ENCODE measurements around the gene MRGPRX2. TPM values are rescaled to one million over a fixed set of nuclear protein-coding genes. Genes with fewer than 3 reads are reported as not detected.

Gene MRGPRX2
- total and polyA plus RNA-seq, 2 donors (not counting 3 experiments of a cell fraction or from before 2014, with no cell fraction given): not detected

DNA sequence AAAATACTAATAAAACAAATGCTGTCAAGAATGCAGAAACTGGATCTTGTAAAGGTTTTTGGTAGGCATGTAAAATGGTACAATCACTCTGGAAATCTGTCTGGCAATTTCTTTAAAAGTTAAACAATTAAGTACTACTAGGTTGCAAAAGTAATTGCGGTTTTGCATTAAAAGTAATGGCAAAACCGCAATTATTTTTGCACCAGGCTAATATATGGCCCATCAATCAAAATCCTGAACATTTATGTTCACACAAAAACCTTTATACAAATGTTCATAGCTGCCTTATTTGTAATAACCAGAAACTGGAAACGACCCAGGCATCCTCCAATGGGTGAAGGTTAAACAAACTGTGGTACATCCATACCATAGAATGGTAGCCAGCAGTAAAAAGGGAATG is 31.8 kb upstream of the MRGPRX2 start:
- intact Hi-C loops (cut with micrococcal nuclease) (no loop called here), dilution Hi-C loops (cut with MboI; ENCODE audit: extremely low pct_ligation_motif_present, low sequenced_read_pairs) (no loop called here)
- Histone ChIP-seq H3K9me3 (replicated peaks; ENCODE audit: control insufficient read depth, insufficient read depth, low read length) (no peaks in the 10 kb centered on the region), H3K27ac (ENCODE audit: insufficient read depth, low read depth, low read length) (no peak overlapping the region), H2AFZ (ENCODE audit: low read depth, low read length) (no peak overlapping the region), H3K79me2 (ENCODE audit: control insufficient read depth, insufficient read depth, low read length) (no peaks in the 10 kb centered on the region), H4K20me1 (replicated peaks; ENCODE audit: control insufficient read depth, extremely low read depth, insufficient read depth, low read length) (no peaks in the 10 kb centered on the region), H3K4me1 (ENCODE audit: control insufficient read depth, extremely low read depth, insufficient read depth, low read length) (peaks cover 42% of the 10 kb centered on the region), H3K27me3 (ENCODE audit: control insufficient read depth in 2 of 2, insufficient read depth in 2 of 2, low read length in 2 of 2) (no peaks in the 10 kb centered on the region), H3K4me2 (ENCODE audit: insufficient read depth, low read length) (no peak overlapping the region), H3K9ac (replicated peaks; ENCODE audit: extremely low read depth, insufficient read depth, low read length) (no peak overlapping the region), H3K36me3 (ENCODE audit: control insufficient read depth in 2 of 2, extremely low read depth in 1 of 2, insufficient read depth in 2 of 2, low read length in 2 of 2) (no peaks in the 10 kb centered on the region), H3K9me1 (replicated peaks; ENCODE audit: control insufficient read depth, extremely low read depth, insufficient read depth, low read length) (no peaks in the 10 kb centered on the region), H3K4me3 (replicated peaks in 1 of 3; ENCODE audit: insufficient read depth in 1 of 3, low read depth in 1 of 3, low read length in 3 of 3) (no peak overlapping the region)
- no peak for FAIRE-seq
- CTCF ChIA-PET: interaction anchor here (1.3 to 1.5 kb wide), 2 partner anchors 15 kb away, joined by 6 to 9 read pairs; no protein-coding TSS in a partner anchor
- TF ChIP-seq POLR2A (IDR thresholded peaks at IDR 0.05; ENCODE audit: low read depth, low read length): no peak
- no peak for TF ChIP-seq MYC (IDR thresholded peaks at IDR 0.05; ENCODE audit: low read depth, low read length)
- TF ChIP-seq EZH2 (IDR thresholded peaks at IDR 0.05; ENCODE audit: borderline replicate concordance, low read depth, low read length, severe bottlenecking): no peak
- TF ChIP-seq POLR2AphosphoS5 (IDR thresholded peaks at IDR 0.05; ENCODE audit: insufficient read depth, low read depth, low read length): no peak
- no peak for TF ChIP-seq GATA2 (IDR thresholded peaks at IDR 0.05; ENCODE audit: insufficient read depth, insufficient read length, low read depth, low read length)
- TF ChIP-seq, protein P1, sequence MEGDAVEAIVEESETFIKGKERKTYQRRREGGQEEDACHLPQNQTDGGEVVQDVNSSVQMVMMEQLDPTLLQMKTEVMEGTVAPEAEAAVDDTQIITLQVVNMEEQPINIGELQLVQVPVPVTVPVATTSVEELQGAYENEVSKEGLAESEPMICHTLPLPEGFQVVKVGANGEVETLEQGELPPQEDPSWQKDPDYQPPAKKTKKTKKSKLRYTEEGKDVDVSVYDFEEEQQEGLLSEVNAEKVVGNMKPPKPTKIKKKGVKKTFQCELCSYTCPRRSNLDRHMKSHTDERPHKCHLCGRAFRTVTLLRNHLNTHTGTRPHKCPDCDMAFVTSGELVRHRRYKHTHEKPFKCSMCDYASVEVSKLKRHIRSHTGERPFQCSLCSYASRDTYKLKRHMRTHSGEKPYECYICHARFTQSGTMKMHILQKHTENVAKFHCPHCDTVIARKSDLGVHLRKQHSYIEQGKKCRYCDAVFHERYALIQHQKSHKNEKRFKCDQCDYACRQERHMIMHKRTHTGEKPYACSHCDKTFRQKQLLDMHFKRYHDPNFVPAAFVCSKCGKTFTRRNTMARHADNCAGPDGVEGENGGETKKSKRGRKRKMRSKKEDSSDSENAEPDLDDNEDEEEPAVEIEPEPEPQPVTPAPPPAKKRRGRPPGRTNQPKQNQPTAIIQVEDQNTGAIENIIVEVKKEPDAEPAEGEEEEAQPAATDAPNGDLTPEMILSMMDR (IDR thresholded peaks at IDR 0.05; ENCODE audit: extremely low read depth in 1 of 2, insufficient read depth in 1 of 2, low read depth in 1 of 2, low read length in 2 of 2): no peak
- TF ChIP-seq JUN (IDR thresholded peaks at IDR 0.05; ENCODE audit: borderline replicate concordance, insufficient read depth, insufficient read length, low read depth): no peak
- no peak for TF ChIP-seq FOS (IDR thresholded peaks at IDR 0.05; ENCODE audit: borderline replicate concordance, insufficient read depth, low read length)
- TF ChIP-seq, protein P2, sequence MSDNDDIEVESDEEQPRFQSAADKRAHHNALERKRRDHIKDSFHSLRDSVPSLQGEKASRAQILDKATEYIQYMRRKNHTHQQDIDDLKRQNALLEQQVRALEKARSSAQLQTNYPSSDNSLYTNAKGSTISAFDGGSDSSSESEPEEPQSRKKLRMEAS (IDR thresholded peaks at IDR 0.05; ENCODE audit: insufficient read depth, insufficient read length): no peak
- POLR2A ChIA-PET: no interaction called here
- no TSS peak for BruUV-seq (replicated peaks)
- DNase-seq (ENCODE audit: low read depth, low spot score): no peak

Data from endothelial cell of umbilical vein (primary cell).